Brain pericyte (primary cell): ENCODE results near the gene RMND1.

Source experiments
- DNase-seq: peaks from one replicate; pipeline ENCODE4 v3.0.0-alpha.2; 2012; ENCODE audit warnings: low read depth, low spot score

RMND1 gene

DNA sequence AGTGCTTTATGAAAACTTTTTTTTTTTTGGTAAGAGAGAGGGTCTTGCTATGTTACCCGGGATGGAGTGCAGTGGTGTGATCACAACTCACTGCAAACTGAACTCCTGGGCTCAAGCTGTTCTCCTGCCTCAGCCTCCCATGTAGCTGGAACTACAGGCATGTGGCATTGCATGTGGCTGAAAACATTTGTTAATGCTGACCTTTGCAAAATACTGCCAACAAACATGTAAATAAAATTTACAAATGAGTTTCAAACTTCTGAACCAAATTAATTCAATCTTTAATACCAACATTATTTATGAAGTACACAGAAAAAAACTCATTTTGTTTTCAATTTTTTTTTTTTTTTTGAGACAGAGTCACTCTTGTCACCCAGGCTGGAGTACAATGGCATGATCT is 34.4 kb downstream of the RMND1 start:
- DNase-seq, result no peak

- no peak for DNase-seq
Observed at GRCh38 chr6:151414641-151415260, 37.2 kb downstream of the RMND1 start.

DNA sequence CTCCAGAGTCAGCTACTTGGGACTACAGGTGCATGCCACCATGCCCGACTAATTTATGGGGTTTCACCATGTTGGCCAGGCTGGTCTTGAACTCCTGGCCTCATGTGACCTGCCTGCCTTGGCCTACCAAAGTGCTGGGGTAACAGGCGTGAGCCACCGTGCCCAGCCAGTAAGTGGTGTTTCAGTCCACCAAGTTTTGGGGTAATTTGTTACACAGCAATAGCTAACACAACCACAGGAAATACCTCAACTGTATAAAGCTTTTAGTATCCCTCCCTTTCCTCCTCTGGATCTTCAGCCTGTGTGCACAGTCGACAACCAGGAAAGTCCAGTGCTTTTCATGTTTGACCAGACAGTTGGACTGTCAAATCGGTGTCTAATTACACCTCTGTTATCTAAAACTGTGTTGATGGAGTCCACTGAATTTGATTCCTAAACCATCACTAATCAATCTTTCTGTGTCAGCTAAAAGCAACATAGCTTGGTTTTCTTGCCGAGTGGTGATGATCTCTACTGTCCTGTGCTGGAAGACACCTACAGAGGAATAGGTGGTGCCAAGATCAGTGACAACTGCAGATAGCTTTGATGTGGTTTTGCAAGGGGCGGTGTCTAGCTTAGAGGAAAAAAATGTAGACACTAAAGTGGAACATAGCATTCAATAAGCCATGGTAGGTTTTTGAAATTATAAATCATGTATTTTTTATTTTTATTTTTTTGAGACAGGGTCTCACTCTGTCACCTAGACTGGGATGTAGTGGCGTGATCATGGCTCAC is 38.4 kb downstream of the RMND1 start:
- DNase-seq, result no peak

- DNase-seq, result no peak
Observed at GRCh38 chr6:151412909-151413308, 39.0 kb downstream of the RMND1 start.

GRCh38 chr6:151409679-151410078 is 42.2 kb downstream of the RMND1 start:
- no peak for DNase-seq

- DNase-seq, result no peak
Observed at GRCh38 chr6:151409260-151409659, 42.7 kb downstream of the RMND1 start.

DNA sequence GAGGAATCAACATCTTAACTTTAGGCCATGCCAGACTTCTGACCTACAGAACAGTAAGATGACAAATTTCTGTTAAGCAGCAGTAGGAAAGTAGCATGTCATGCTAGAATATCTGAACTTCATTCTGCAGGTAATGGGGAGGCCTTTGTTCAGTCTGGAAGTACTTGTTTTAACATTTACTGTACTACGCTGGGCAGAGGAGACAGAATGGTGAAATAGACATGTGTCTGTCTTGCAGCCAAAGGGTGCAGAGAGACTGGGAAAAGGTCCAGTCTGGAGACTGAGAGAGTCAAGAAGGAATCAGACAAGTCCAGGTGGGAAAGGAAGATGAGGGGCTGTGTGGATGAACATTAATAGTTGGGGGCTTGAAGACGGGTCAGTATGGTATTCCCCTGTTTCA is 43.1 kb downstream of the RMND1 start:
- DNase-seq, result no peak

DNA sequence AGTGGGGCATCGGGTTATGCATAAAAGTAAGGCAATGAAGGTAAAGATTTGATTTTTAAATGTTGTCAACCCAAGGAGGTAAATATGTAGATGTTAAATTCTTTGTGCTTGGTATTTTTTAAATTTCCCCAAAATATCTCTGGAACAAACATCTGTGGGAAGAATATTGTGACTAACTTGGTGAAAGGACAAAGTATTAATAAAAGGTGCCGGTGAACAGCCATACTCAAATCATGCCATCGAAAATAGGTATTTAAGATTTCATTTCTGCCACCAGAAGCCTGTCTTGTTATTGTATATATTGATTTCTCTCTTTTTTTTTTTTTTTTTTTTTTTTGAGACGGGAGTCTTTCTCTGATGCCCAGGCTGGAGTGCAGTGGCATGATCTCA is 48.0 kb downstream of the RMND1 start:
- DNase-seq, result no peak

DNA sequence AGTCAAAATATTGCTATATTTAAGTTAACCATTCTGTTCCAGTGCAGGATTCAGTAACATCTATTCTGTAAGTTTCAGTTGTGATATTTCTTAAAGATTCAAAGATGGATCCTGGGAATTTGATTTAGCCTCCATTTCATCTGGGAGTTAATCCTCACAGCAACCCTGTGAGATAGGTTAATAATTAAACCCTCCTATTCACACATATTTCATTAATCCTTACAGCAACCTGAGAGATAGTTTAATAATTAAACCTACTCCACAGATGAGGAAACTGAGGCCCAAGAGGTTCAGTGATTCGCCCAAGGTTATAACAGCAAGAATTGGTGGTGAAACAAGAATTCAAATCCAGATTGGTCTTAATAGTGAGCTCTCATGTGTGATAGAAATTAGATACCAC is 49.7 kb downstream of the RMND1 start:
- DNase-seq, result no peak

DNA sequence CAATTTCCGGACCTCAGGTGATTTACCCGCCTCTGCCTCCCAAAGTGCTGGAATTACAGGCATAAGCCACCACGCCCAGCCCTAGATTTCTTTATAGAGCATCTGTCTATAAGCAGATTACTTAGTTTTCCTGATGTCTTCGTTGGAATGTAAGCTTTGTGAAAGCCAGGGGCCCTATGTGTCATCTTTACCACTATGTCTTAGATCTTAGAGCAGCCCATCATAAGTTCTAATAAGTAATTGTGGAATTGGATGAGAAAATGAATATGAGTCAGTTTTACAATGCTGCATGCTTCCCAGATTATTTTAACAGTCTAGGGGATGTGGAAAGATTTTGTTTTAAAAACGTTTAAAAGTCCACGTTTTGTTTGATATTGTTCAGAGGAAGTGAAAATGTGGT is 51.5 kb downstream of the RMND1 start:
- no peak for DNase-seq

GRCh38 chr6:151399679-151400078 is 52.2 kb downstream of the RMND1 start:
- no peak for DNase-seq

- DNase-seq, result no peak
Observed at GRCh38 chr6:151393410-151393809, 58.5 kb downstream of the RMND1 start.

DNA sequence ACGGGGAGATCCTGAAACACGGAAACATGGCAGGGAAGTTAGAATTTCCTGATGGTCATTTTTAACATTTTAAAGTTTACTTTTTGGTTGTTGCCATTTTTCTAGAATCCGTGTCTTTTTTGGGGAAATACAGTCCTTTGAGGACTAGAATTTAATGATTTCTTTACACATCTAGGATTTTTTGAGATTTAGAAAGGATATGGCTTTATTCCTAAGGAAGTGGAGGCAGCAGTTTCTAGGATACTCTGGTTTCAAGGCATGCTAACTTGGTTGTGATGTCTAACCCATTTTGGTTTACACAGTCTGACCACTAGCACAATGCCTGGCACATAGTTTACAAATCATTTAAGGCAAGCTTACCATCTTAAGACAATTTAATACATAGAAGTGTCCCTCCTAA is 59.5 kb downstream of the RMND1 start:
- no peak for DNase-seq

DNA sequence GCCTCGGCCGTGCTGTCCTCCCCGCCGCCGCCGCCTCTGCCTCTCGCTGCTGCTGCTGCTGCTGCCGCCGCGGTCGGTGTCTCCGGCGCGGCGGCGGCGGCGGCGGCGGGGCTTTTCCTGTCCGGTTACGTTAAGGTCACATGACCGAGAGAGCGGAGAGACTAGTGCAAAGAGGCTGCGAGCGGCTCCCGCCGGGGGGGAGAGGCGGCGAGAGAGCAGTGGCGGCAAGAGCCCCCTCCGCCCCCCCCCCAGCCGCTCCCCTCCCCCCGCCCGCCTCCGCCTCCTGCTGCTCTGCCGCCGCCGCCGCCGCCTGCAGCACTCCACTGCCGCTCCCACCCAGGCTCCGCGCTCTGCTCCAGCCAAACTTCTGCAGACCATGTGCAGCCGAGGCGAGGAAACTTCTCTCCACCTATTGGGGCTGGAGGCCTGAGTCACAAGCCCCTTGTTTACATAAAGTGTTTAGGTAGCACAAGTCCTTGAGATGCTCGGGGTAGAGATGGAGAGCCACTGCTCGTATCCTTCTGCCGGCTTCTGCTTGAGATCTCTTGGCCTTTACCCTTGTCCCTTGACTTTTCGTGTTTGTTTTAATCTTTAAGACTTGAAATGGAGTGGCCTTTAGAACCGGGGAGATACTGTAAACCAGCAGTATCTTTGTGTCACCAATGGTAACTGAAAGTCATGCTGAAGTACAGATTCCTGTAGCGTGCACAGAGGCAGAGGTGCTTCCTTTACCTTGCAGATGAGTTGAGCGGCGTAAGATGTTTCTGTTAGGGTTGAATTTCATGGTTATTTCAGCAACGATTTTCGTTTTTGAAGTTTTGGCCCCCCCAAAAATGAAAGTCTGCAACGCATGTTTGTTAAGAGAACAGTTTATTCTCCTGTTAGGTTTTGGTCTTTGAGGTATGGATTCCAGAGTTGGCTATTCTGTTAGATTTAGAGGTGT is 60.2 kb downstream of the RMND1 start, which contains the start of gene ZBTB2:
TSS of gene ZBTB2 (minus strand) at position 89 of the 943 bp plus-strand sequence. CDS start 17,922 bp downstream, outside the sequence.
- no peak for DNase-seq

DNA sequence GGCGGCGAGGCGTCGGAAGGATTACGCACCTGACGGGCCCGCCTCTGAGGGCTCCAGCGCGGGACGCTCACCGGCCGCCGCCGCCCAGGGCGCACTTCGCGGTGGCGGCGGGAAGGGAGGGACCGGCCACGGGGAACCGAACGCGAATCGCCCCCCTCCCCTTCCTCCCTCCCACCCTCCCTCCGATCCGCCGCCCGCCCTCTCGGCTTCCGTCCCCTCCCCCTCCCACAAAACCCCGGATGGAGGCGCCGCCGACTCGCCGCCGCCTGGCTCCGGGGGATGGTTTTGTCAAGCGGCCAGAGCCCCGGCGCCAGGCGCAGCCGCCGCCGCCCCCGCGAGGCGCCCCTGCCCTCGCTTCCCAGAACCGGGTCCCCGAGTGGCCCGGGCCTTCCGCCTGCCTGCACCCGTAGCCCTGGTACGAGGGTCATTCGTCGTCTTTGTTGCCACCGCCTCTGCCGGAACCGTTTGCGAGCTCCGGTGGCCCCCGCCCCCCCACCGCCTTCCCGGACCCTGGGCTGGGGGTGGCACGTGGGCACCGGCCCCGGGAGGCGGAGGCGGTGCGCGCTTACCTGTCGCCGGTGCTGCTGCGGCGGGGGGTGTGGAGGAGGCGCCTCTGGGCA is 61.0 kb downstream of the RMND1 start:
- no peak for DNase-seq

- peak; percentile 98 for DNase-seq
Observed at GRCh38 chr6:151390276-151390850, 61.6 kb downstream of the RMND1 start.

DNA sequence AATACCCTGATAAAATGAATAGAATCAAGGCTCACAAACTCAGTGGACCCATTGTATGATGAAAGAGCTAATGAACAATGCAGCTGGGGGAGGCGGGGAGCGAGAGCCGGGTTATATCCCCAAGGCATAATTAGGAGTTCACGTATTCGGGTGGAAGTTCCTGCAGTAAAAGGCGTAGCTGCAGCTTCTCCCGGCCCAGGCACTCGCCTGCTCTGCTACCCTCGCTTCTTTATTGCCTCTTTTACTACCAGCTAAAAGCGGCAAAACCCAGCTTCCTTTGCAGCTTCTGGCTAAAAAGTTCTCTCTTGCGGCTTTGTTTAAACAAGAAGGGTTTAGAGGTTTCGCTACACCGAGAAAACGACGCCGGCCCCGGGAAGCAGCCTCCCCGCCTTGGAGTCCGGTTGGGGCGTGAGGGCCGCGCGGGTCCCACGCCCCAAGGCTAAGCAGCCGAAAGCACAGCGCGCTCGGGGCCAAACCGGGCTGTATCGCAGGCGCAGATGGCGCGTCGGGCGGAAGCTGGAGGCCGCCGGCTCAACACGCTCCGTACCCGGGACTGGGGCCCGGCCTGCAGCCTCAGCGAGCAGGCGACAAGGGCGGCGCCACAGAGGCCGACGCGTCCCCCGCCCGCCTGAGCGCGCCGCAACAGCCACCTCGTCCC is 62.2 kb downstream of the RMND1 start:
- DNase-seq, result peak; percentile 57

- DNase-seq, result no peak
Observed at GRCh38 chr6:151388997-151389617, 62.8 kb downstream of the RMND1 start.

GRCh38 chr6:151388236-151388635 is 63.7 kb downstream of the RMND1 start:
- DNase-seq, result no peak

- DNase-seq, result no peak
Observed at GRCh38 chr6:151387175-151387970, 64.6 kb downstream of the RMND1 start.
